T-helper 22 cell (primary cell): ENCODE measurements around the gene PLEKHA6.

Experiments
- DNase-seq: peaks from one replicate; pipeline ENCODE4 v3.0.0-alpha.2; 2020; ENCODE audit warnings: low read depth

Gene PLEKHA6

GRCh38 chr1:204354579-204354978 lies 5.2 kb downstream of the PLEKHA6 start:
- DNase-seq: no peak

DNA sequence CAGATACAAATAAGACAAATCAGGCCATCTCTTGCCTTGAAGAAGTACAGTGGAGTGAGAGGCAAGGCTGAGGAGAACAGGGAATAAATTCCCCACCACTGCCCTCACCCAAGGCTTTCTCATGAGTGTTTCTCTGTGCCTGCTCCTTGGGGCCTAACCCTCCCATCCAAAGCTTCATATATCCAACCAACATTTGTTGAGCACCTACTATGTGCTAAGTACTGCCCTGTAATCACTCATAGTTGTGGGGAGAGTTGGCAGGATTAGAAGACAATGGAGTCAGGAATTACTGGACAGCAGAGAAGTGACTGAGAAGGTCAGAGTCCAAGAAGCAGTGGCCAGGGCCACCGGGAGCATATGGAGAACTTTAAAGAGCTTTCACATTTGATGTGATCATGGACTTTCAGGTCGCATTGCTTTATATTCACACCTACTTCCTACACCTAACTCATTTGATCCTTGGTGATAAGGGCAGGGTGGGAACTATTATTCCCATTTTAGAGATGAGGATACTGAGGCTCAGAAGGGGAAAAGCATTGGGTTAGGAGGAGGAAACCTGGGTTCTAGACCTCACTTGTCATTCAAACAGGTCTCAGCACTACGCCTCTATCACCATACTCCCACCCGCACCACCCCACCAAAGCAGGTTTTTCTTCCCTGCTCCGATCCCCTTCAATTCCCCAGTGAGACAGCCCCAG lies 6.4 kb downstream of the PLEKHA6 start:
- no peak for DNase-seq

GRCh38 chr1:204350857-204351573 lies 8.7 kb downstream of the PLEKHA6 start:
- DNase-seq: no peak

- DNase-seq: no peak
Observed at GRCh38 chr1:204350312-204350711, 9.4 kb downstream of the PLEKHA6 start.

DNA sequence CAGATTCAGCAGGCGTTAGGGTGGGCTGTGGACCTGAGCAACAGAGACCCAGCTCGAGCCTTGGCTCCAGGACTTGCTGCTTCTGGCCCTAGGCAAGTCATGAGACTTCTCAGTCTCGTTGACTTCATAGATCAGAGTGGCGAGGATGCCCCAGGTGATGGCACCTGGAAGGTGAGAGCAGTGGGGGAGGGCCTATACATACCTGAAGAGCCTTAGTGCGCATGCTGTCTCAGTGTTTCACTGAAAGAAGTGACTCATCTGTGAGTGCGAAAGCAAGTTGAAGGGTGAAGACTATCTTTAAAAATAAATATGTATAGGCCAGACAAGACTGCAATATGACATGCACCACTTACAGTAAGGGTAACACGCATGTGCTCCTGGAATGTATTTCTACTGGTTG lies 10.1 kb downstream of the PLEKHA6 start:
- DNase-seq: no peak

DNA sequence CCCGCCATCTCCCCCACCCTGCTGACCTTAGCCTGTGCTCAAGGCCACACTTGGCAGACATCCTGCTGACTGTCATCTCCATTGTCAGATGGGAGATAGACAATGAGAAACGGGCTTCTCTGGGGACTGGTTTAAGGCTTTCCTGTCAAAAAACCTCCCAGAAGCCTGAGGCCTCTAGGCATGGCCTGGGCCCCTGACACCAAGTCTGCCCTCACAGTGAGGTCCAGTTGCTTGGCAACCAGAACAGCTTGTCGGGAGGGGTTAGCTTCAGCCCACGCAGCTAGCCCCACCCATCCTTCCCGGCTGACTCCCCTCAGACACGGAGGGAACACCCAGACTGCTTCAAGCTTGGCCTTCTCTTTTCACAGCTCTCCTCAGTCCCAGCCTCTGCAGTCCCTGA lies 11.0 kb downstream of the PLEKHA6 start:
- no peak for DNase-seq

GRCh38 chr1:204348242-204348641 lies 11.5 kb downstream of the PLEKHA6 start:
- no peak for DNase-seq

DNA sequence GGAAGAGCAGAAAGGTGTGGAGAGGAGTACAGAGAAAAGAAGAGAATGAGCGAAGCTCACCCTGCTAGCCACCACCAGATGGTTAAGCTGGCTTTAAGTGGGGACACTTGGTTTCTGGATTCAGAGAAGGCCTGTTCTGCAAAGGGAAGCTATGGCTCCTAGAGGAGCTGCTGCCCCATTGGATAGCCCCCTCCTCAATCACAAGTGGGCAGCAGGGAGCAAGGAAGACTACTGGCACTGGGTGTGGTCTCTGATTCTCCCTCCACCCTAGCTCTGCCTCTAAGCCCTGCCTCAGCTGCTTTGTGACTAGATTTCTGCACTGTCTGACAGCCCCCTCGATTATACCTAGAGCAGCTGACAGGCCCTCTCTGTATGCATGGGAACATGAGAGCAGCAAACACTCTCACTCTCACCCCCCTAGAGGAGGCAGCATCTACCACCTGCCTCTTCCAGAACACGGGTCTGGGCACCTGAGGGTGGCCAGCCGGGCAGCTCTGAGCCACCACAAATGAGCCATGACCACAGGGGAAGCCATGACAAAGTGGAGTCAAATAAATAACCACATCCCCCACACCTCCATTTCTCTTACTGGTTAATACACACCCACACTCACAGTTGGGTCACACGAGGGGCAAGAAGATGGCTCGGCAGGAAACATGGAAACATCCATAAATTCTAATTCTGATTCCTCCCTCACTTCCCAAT lies 13.6 kb downstream of the PLEKHA6 start:
- DNase-seq: no peak

GRCh38 chr1:204345438-204345841 lies 14.3 kb downstream of the PLEKHA6 start:
- DNase-seq: no peak

GRCh38 chr1:204344665-204345355 lies 14.9 kb downstream of the PLEKHA6 start:
- no peak for DNase-seq

DNA sequence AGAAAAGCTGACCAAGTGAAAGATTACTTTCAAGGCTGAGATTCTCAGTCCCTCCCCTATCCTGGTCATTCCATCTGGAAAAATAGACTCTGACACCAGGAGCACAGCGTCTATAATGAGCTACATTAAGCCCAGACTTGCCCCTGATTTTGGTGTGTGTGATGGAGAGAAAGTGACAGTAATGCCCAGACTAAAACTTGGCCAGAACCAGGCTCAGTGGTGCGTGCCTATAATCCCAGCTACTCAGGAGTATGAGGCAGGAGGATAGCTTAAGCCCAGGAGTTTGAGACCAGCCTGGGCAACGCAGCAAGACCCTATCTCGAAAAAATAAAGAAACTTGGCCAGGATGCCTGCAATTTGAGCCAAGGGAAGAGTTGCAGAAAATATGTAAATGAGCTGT lies 15.9 kb downstream of the PLEKHA6 start:
- DNase-seq: no peak

- no peak for DNase-seq
Observed at GRCh38 chr1:204343247-204343646, 16.5 kb downstream of the PLEKHA6 start.

GRCh38 chr1:204342310-204342709 lies 17.4 kb downstream of the PLEKHA6 start:
- DNase-seq: no peak

DNA sequence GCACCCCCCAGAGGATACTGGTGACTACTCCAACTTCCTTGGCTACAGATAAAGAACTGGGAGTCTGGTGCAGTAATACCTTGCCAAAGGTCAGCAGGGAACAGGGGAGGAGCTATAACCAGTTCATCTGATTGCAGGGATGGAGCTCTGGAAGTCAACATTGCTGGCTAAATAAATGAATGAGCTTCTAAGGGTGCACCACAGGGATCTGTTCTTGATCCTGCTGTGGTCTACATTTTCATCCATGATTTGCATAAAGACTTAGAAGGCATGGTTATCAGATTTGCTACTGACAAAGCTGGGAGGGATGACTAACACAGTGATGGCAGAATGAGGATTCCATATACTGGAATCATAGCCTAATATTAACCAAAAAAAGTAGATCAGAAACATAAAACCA lies 18.3 kb downstream of the PLEKHA6 start:
- no peak for DNase-seq

DNA sequence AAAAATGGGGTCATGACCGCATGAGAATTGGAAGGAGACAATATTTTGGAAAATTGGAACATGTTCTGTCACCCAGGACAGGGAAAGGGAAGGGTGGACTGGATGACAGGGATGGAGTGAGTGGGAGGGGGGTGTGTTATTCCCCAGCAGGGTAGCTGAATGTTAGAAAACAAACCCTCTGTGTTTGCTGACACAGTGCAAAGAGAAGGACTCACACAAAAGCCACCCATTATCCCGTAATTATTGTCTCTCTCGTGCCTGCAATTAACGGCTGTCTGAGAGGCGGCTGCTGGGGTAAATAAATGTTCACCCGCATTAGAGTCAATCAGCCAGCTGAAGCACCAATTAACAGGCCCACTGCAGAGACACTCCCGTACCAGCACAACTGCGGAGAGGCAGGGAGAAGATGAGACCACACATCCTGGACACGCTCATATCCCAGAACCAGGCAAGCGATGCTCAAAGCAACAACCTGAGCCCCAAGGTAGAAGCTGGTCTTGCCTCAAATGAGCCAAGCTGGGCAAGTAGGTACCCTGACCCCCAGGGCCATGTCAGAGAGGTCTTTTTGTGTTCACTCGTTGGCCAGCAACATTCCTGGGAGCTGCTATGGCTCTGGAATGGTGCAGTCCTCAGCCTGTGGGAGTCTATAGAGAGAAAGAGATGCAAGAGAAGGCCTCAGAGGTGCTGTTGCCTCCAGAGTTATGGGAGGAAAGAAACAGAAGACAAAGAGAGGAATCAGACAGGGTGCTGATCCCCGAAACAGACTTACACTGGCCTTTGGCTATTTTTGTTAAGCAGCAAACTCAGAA lies 19.4 kb downstream of the PLEKHA6 start:
- no peak for DNase-seq

DNA sequence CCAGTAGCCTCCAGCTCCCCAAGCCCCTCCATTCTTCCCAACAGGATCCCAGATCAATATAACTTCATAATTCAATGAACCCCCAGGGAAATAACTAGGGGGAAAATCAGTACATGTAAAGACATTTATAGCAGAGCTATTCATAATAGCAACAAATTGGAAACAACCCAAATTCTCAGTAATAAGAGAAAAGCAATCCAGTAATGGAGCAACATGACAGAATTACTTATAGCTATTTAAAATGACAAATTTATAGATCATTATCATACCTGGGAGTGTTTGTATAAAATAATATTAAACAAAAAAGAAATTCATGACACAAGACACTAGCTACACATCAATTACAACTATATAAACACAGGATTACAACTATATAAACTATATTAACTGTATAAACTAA lies 20.2 kb downstream of the PLEKHA6 start:
- no peak for DNase-seq

- DNase-seq: no peak
Observed at GRCh38 chr1:204338997-204339396, 20.7 kb downstream of the PLEKHA6 start.

DNA sequence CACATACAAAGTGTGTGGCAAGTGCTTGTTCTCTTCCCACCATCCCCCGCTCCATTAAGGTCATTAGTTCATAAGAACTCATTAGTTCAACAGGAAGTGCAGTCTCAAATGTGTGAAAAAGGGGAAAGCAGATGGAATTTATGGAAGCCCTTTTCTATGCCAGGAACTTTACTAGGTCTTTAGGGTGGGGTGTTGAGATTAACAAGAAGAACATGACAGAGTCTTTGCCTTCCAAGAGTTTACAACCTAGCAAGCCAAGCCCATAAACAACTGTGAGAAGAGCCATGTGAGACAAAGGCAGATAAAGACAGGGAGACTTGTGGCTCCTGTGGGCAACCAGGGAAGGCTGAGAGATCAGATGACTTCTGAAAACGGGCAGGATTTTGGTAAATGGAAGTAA lies 21.4 kb downstream of the PLEKHA6 start:
- no peak for DNase-seq

GRCh38 chr1:204337583-204337982 lies 22.1 kb downstream of the PLEKHA6 start:
- no peak for DNase-seq

- no peak for DNase-seq
Observed at GRCh38 chr1:204337036-204337429, 22.7 kb downstream of the PLEKHA6 start.

DNA sequence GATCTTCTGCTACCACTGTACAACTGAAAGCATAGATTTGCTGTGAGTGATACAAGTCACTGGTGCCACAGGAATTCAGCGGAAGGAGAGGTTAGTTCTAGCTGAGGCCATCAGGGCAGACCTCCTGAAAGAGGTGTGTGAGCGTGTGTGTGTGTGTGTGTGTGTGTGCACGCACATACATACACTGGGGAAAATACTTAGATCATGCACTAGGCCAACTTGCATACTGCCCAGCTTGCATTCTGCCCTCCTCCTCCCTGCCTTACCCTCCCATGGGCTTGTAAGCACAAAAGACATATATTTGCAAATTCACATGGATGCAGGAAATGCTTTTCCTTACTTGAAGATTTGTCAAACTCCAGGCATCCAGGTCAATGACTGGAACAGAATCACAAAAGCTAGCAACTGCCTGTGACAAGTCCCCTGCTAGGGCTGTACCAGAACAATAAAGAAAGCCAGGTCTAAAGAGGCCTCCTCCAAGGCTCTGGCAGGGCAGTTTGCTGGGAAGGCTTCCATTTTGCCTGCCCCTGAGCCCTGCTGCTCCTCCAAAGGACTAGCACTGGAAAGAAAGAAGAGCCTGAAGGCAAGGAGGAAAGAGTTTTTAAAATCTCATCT lies 23.2 kb downstream of the PLEKHA6 start:
- no peak for DNase-seq
